GM18526 (cell line): ENCODE data around the gene C20orf173.

Experiments used
- POLR2A ChIP-seq: IDR thresholded peaks from 3 replicates; pipeline ENCODE4 v1.6.1; 2011; ENCODE audit not compliant: insufficient read length; ENCODE audit errors: extremely low read depth

C20orf173 gene

DNA sequence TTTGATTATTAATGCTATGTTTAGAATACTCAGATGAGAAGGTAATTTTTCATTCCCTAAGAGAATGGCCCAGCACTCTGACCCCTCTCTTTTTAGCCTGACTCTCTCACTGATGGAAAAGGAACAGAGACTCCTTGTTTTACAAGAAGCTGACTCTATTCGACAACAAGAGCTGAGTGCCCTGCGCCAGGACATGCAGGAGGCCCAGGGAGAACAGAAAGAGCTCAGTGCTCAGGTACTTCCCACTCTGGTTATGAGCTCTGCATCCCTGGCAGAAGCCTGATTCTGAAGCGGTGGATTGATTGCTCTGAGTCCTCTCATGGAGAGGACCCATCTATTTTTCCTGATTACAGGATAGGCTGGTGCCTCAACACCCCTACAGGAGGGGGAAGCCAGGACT is 33.0 kb downstream of the C20orf173 start:
- no peak for TF ChIP-seq POLR2A

DNA sequence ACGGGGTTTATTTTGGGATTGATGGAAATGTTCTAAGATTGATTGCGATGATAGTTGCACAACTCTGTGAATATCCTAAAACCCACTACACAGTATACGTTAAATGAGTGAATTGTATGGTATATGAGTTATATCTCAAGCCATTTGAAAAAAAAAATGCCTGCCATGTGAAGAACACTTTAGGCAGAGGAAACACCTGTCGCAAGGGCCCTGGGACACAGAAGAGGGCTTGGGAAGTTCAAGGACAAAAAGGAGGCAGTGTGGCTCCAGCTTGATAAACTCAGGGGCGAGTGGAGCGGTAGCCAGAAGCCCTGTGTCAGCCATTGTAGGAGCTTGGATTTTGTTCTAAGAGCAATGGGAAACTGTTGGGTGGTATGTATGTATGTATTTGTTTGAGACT is 37.1 kb downstream of the C20orf173 start:
- no peak for TF ChIP-seq POLR2A

DNA sequence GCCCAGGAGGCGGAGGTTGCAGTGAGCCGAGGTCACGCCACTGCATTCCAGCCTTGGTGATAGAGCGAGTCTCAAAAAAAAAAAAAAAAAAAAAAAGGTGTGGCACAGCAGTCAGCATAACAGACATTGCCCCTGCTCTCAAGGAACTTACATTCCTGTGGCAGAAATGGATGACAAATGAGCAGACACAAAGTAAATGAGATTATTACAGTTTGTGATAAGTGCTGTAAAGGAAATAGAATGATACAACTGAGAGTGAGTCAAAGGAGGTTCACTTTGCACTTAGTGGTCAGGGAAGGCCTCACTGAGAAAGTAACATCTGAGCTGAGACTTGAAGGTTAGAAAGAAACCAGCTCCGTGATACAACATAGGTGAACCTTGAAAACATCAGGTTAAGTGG is 37.6 kb downstream of the C20orf173 start:
- no peak for TF ChIP-seq POLR2A

DNA sequence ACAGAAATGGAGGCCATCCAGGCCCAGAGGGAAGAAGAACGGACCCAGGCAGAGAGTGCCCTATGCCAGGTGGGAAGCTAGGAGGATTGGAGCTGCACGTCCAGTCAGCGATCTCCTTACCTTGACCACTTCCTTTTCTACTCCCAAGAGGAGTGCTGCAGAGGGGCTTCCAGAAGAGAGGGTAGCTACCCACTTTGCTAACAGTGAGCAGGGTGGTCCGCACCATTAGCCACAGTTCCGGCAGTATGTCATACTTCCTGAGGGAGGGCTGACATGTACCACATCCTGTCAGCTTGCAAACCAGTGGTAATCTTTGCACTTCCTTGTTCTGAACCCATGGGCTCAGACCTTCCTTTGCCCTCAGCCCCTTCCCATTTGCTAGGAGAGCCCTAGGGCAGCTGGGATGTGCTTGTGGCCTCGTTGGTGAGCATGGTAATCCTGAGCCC is 38.7 kb downstream of the C20orf173 start:
- TF ChIP-seq POLR2A, result peak; percentile 64

DNA sequence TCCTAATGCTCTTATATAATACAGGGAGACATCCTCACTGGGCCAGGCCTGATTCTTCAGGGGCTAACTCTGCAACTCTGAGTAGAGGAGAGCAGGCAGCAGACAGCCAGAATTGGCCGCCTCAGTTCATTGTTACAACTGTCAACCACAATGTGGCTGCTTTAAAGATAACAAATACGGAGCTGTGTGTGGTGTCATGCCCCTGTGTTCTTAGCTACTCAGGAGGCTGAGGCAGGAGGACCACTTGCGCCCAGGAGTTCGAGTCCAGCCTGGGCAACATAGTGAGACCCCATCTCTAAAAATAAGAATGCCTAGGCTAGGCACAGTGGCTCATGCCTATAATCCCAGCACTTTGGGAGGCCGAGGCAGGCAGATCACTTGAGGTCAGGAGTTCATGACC is 39.7 kb downstream of the C20orf173 start:
- no peak for TF ChIP-seq POLR2A

DNA sequence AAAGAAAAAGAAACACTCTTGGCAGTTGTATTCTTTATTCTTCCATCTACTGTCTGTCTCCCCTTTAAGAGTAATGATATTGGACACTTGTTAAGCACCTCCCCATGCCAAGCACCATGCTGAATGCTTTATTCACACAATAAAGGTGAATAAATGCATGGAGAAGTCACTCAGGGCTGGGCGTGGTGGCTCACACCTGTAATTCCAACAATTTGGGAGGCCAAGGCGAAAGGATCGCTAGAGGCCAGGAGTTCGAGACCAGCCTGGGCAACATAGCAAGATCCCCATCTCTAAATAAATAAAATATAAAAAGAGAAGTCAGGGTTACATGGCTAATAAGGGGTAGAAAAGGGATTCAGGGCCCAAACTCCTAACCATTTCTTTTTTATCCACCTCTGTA is 42.0 kb downstream of the C20orf173 start:
- TF ChIP-seq POLR2A, result no peak

DNA sequence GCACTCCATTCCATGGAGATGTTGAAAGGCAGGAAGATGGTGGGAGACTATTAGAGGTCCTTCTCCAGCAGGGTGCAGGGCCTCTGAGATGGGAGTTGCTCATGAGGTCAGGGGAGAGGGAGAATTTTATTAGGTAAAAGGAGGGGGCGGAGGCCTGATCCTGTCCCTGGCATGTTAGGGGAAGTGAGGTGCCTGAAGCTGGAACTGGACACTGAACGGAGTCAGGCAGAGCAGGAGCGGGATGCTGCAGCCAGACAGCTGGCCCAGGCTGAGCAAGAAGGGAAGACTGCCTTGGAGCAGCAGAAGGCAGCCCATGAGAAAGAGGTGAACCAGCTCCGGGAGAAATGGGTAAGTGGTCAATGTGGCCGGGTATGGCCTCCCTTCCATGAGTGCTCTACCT is 49.7 kb downstream of the C20orf173 start:
- TF ChIP-seq POLR2A, result no peak

DNA sequence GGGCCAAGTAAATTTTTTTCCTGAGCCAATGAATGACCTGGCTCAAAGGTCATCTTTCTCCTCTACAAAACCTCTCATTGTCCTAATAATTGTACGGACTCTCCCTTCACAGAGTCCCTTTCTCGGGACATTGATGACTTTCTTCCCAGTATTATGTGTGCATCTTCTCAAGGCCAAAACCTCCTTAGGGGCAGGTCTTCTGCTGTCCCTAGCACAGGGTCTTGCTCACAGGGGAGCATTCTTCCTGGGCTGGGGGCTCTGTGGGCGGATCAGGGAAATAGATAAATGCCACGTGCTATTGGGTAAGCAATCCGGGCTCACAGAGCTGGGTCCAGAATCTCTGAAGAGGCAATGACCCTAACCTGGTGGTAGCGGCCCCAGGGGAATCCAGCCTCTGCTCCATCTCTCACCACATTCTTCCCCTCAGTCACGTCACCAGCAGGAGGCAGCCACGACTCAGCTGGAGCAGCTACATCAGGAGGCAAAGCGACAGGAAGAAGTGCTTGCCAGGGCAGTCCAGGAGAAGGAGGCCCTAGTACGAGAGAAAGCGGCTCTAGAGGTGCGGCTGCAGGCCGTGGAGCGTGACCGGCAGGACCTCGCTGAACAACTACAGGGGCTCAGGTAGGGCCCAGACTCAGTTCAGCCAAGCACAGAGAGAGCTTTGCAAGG is 50.5 kb downstream of the C20orf173 start:
- no peak for TF ChIP-seq POLR2A
